ENCODE measurements around the gene ADGRG3. TPM values are rescaled to one million over a fixed set of nuclear protein-coding genes. Genes with fewer than 3 reads are reported as not detected.

ADGRG3 gene
- total and polyA plus RNA-seq, 2 of the 8 experiments (the other 6 are each of a cell fraction or from before 2014, with no cell fraction given): 0.28 to 0.98 TPM

GRCh38 chr16:57637424-57637823, 30.7 kb upstream of the ADGRG3 start:
- TF ChIP-seq TCF12 (IDR thresholded peaks at IDR 0.05; ENCODE audit: low read depth, low read length): no peak
- no peak for TF ChIP-seq TBP (IDR thresholded peaks at IDR 0.05; ENCODE audit: low read depth, low read length)
- no peak for TF ChIP-seq KDM5A (IDR thresholded peaks at IDR 0.05; ENCODE audit: low read length)
- no peak for TF ChIP-seq CREB1 (IDR thresholded peaks at IDR 0.05)
- no peak for TF ChIP-seq CBX5 (IDR thresholded peaks at IDR 0.05; ENCODE audit: low read depth, low read length)

More at GRCh38 chr16:57637424-57637823, 30.7 kb upstream of the ADGRG3 start:
- H3K79me2 ChIP-seq (ENCODE audit: control insufficient read depth in 1 of 2, insufficient read depth in 2 of 2, low read length in 2 of 2): no peaks in the 10 kb centered on the region
- H3K27me3 ChIP-seq (replicated peaks in 1 of 4; ENCODE audit: control insufficient read depth in 3 of 4, extremely low read depth in 1 of 4, insufficient read depth in 3 of 4, low read length in 3 of 4): peaks cover 0 to 6% (median 4%) of the 10 kb centered on the region in 4 experiments; a peak in 6 of 7 replicates
- ChIA-PET POLR2A (ENCODE audit: partially characterized antibody) (interaction anchor here (0.7 to 3.1 kb wide), 7 partner anchors 10 to 97 kb away, joined by 3 to 11 read pairs (median 5); partner anchors contain the start of gene ADGRG1), CTCF (ENCODE audit: partially characterized antibody) (interaction anchor here (1.0 to 9.2 kb wide), 10 partner anchors 10 to 114 kb away, joined by 3 to 104 read pairs (median 12); partner anchors contain the start of genes ADGRG1, ADGRG3 and KATNB1)
- no peak overlapping the region for H3K56ac ChIP-seq (replicated peaks; ENCODE audit: insufficient read length, low read depth, low read length)
- no peaks in the 10 kb centered on the region; the same call in 1 of the 2 replicates for H3K23me2 ChIP-seq (ENCODE audit: low read depth, low read length)
- H2AFZ ChIP-seq (ENCODE audit: low read length): no peak overlapping the region
- H3K79me1 ChIP-seq (ENCODE audit: low read depth, low read length): no peaks in the 10 kb centered on the region; the same call in 1 of the 2 replicates
- H3K4me3 ChIP-seq (ENCODE audit: extremely low read depth in 1 of 4, insufficient read depth in 2 of 4, low read depth in 3 of 4, low read length in 4 of 4): no peak overlapping the region
- H2BK12ac ChIP-seq (ENCODE audit: low read depth, low read length): no peak overlapping the region
- FAIRE-seq: no peak
- H2AK5ac ChIP-seq (ENCODE audit: low read depth, low read length): no peak overlapping the region
- peaks cover 0 to 3% (median 1%) of the 10 kb centered on the region in 4 experiments; a peak in 4 of 7 replicates for H3K4me1 ChIP-seq (replicated peaks in 1 of 4; ENCODE audit: control insufficient read depth in 3 of 4, insufficient read depth in 4 of 4, low read length in 3 of 4)
- no peak overlapping the region for H4K5ac ChIP-seq (ENCODE audit: insufficient read length, low read depth, low read length)
- H3K18ac ChIP-seq (ENCODE audit: extremely low read depth, low read length): no peak overlapping the region
- no peak overlapping the region for H3K23ac ChIP-seq (ENCODE audit: insufficient read length)
- H2BK15ac ChIP-seq (ENCODE audit: low read length): no peak overlapping the region
- H3K4me2 ChIP-seq (ENCODE audit: insufficient read depth in 1 of 2, low read depth in 2 of 2, low read length in 2 of 2): no peak overlapping the region
- no peak overlapping the region for H2BK20ac ChIP-seq (ENCODE audit: low read length)
- no peaks in the 10 kb centered on the region for H3K36me3 ChIP-seq (ENCODE audit: control insufficient read depth in 2 of 4, insufficient read depth in 4 of 4, low read length in 3 of 4)
- H3K9ac ChIP-seq (replicated peaks in 1 of 4; ENCODE audit: extremely low read depth in 1 of 4, low read depth in 3 of 4, low read length in 3 of 4): no peak overlapping the region
- H2BK5ac ChIP-seq (ENCODE audit: low read depth, low read length): no peak overlapping the region
- no peak overlapping the region for H3K4ac ChIP-seq (replicated peaks; ENCODE audit: insufficient read length, low read depth, low read length)
- H3K14ac ChIP-seq (ENCODE audit: insufficient read length): no peak overlapping the region
- no peaks in the 10 kb centered on the region for H3K9me3 ChIP-seq (ENCODE audit: insufficient read depth in 2 of 2, low read depth in 1 of 2, low read length in 1 of 2)
- DNase-seq (ENCODE audit: low read depth in 1 of 2, low spot score in 2 of 2): no peak
- no peak overlapping the region for H2BK120ac ChIP-seq (replicated peaks; ENCODE audit: low read depth, low read length)
- no peak overlapping the region for H4K91ac ChIP-seq (replicated peaks; ENCODE audit: insufficient read length, low read length)
- 72% methylated on average over 7 of the region's 8 CpGs; no CpG with 5 or more reads in 1 of the 2 experiments for WGBS, 2 experiments (ENCODE audit: extremely low coverage in 1 of 2, insufficient coverage in 1 of 2, insufficient read length in 1 of 2, insufficient replicate concordance in 2 of 2, low coverage in 1 of 2, low lambda C conversion rate in 2 of 2, missing lambda C conversion rate in 1 of 2)
- no peak overlapping the region; the same call in 1 of the 2 replicates for H4K8ac ChIP-seq (ENCODE audit: extremely low read depth, insufficient read depth, low read length)
- peaks cover 0 to 2% of the 10 kb centered on the region in 2 experiments for H4K20me1 ChIP-seq (replicated peaks in 1 of 2; ENCODE audit: control insufficient read depth in 1 of 2, insufficient read depth in 2 of 2, low read length in 2 of 2)
- no peak overlapping the region for H3K27ac ChIP-seq (ENCODE audit: low read depth, low read length)
